CD14-positive monocyte (primary cell): ENCODE measurements around the gene PTPRH. TPM values are rescaled to one million over a fixed set of nuclear protein-coding genes. Genes with fewer than 3 reads are reported as not detected.

Experiments used
- DNase-seq, 3 donors: peaks; one replicate each; pipeline ENCODE4 v3.0.0-alpha.2; 2011 to 2022
- H2AFZ ChIP-seq: 2 replicates; pipeline ENCODE4 v1.6.0; 2012; ENCODE audit warnings: mild to moderate bottlenecking, low read depth, low read length, inconsistent platforms; ENCODE audit not compliant: insufficient read depth, poor library complexity, severe bottlenecking
- H3K27ac ChIP-seq, 2 donors: 1 replicate in 1 of 2; 2 replicates in 1 of 2; pipeline ENCODE4 v1.5.1; 2012 to 2013; ENCODE audit warnings: low read length in 2 of 2, control low read depth in 1 of 2, inconsistent platforms in 1 of 2, low read depth in 1 of 2, mild to moderate bottlenecking in 1 of 2
- H3K27me3 ChIP-seq, 2 donors: one replicate each; pipeline versions ENCODE4 v1.6.0 to v1.6.1; 2011 to 2013; ENCODE audit warnings: low read length in 2 of 2; ENCODE audit not compliant: control insufficient read depth in 2 of 2, insufficient read depth in 2 of 2
- H3K36me3 ChIP-seq, 2 donors: replicated peaks in 1 of 2; 1 replicate in 1 of 2; 2 replicates in 1 of 2; pipeline versions ENCODE4 v1.5.1 to v1.6.1; 2012 to 2013; ENCODE audit warnings: low read length in 2 of 2, control low read depth in 1 of 2, inconsistent platforms in 1 of 2, mild to moderate bottlenecking in 1 of 2; ENCODE audit not compliant: insufficient read depth in 2 of 2, control insufficient read depth in 1 of 2
- H3K4me1 ChIP-seq, 2 donors: 1 replicate in 1 of 2; 2 replicates in 1 of 2; pipeline versions ENCODE4 v1.5.1 to v1.6.1; 2012 to 2013; ENCODE audit warnings: low read length in 2 of 2, control low read depth in 1 of 2, inconsistent platforms in 1 of 2, mild to moderate bottlenecking in 1 of 2, moderate library complexity in 1 of 2; ENCODE audit not compliant: insufficient read depth in 2 of 2, control insufficient read depth in 1 of 2
- H3K4me2 ChIP-seq: replicated peaks from 2 replicates; pipeline ENCODE3; 2012; ENCODE audit warnings: low read length, moderate library complexity, mild to moderate bottlenecking; ENCODE audit not compliant: poor library complexity, severe bottlenecking; ENCODE audit errors: extremely low read depth
- H3K4me3 ChIP-seq, 3 experiments: fragments of 200-600 bp in 1 of 3; sonication (generic) in 1 of 3; replicated peaks in 1 of 3; 1 replicate in 2 of 3; 2 replicates in 1 of 3; pipeline ENCODE4 v1.5.1; 2011 to 2013; ENCODE audit warnings: low read length in 3 of 3, mild to moderate bottlenecking in 3 of 3, control low read depth in 2 of 3, low read depth in 2 of 3, inconsistent platforms in 1 of 3, moderate library complexity in 1 of 3
- H3K79me2 ChIP-seq: 2 replicates; pipeline ENCODE4 v1.6.0; 2012; ENCODE audit warnings: mild to moderate bottlenecking, control low read depth, inconsistent platforms, low read length, moderate library complexity; ENCODE audit not compliant: insufficient read depth
- H3K9ac ChIP-seq: 2 replicates; pipeline ENCODE4 v1.6.0; 2017; ENCODE audit warnings: low read length, mild to moderate bottlenecking; ENCODE audit not compliant: insufficient read depth, poor library complexity, severe bottlenecking
- H3K9me3 ChIP-seq, 2 donors: replicated peaks in 1 of 2; 1 replicate in 1 of 2; 2 replicates in 1 of 2; pipeline versions ENCODE4 v1.5.1 to v1.6.1; 2012 to 2013; ENCODE audit warnings: low read length in 2 of 2, control low read depth in 1 of 2; ENCODE audit not compliant: control insufficient read depth in 1 of 2, insufficient read depth in 1 of 2
- H4K20me1 ChIP-seq: 2 replicates; pipeline ENCODE4 v1.6.0; 2012; ENCODE audit warnings: mild to moderate bottlenecking, low read length, control low read depth, moderate library complexity; ENCODE audit not compliant: insufficient read depth
- H3K27ac Mint-ChIP-seq, 7 donors: one replicate each; pipeline ENCODE4 v1.8.0; 2020; ENCODE audit warnings: mild to moderate bottlenecking in 7 of 7, mixed read lengths in 7 of 7, moderate library complexity in 6 of 7, inconsistent platforms in 2 of 7
- H3K27me3 Mint-ChIP-seq, 3 donors: one replicate each; pipeline ENCODE4 v1.8.0; 2021 to 2022; ENCODE audit warnings: low read depth in 3 of 3, mild to moderate bottlenecking in 3 of 3, mixed read lengths in 3 of 3, moderate library complexity in 3 of 3, inconsistent platforms in 1 of 3
- H3K36me3 Mint-ChIP-seq, 2 donors: one replicate each; pipeline ENCODE4 v1.8.0; 2020; ENCODE audit warnings: mixed read lengths in 2 of 2, inconsistent platforms in 1 of 2, mild to moderate bottlenecking in 1 of 2
- H3K4me1 Mint-ChIP-seq: one replicate; pipeline ENCODE4 v1.8.0; 2020; ENCODE audit warnings: mild to moderate bottlenecking, mixed read lengths
- H3K4me3 Mint-ChIP-seq, 2 donors: one replicate each; pipeline ENCODE4 v1.8.0; 2020; ENCODE audit warnings: mild to moderate bottlenecking in 2 of 2, mixed read lengths in 2 of 2, moderate library complexity in 1 of 2
- H3K9me3 Mint-ChIP-seq, 7 donors: one replicate each; pipeline ENCODE4 v1.8.0; 2020 to 2022; ENCODE audit warnings: mixed read lengths in 7 of 7, mild to moderate bottlenecking in 6 of 7, moderate library complexity in 6 of 7, inconsistent platforms in 2 of 7
- WGBS: methylation state at CpG from one replicate; pipeline ENCODE4 v1.1.5; 2013; ENCODE audit warnings: missing lambda C conversion rate; ENCODE audit not compliant: insufficient coverage; 5-methylcytosine and 5-hydroxymethylcytosine counted together
- intact Hi-C, 2 donors: fragments of 100-400 bp; cut with micrococcal nuclease; formaldehyde crosslinking; loops; one replicate each; pipeline versions ENCODE4 v1.15.0 to v1.15.1; 2023
- polyA plus RNA-seq, 3 donors: library from polyadenylated mRNA; depleted of rRNA in 1 of 3; unstranded in 2 of 3; stranded (reverse) in 1 of 3; fragments of 300-500 nt in 2 of 3; fragments of >200 nt in 1 of 3; fragmentation: Illumina TruSeq in 2 of 3; gene quantifications; 1 replicate in 2 of 3; 2 replicates in 1 of 3; pipeline ENCODE4 v1.2.3, GENCODE V29; 2012 to 2021
- TF ChIP-seq, protein P1 (sequence below): fragments of 200-600 bp; IDR thresholded peaks from one replicate; pipeline ENCODE4 v1.8.0; 2022; ENCODE audit warnings: antibody characterized with exemption, mild to moderate bottlenecking

The PTPRH gene
- polyA plus RNA-seq, 3 donors = 0.08 to 0.53 TPM; not detected in 1

DNA sequence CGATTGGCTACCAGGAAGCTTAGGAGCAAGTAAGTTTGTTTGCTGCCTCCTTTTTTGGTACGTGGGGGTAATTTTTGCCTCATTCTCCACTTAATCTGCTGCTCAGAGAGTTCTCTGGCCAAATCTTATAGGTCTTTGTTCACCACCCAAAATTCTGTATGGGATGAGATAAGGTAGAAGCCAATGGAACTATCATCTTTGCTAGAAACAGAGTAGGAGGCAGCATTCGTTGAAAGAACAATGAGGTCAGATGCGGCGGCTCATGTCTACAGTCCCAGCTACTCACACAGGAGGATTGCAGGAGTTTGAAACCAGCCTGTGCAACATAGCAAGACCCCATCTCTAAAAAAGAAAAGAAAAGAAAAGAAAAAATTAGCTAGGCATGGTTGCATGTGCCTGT is 37.9 kb downstream of the PTPRH start:
- Histone ChIP-seq H3K4me2 (no peak overlapping the region), H3K4me1 (peaks cover 18 to 27% of the 10 kb centered on the region in 2 donors), H2AFZ (no peak overlapping the region), H4K20me1 (no peaks in the 10 kb centered on the region), H3K9ac (no peak overlapping the region), H3K27me3 (peaks cover 23 to 86% of the 10 kb centered on the region in 2 donors), H3K79me2 (no peaks in the 10 kb centered on the region), H3K27ac (no peak overlapping the region), H3K9me3 (peaks cover 20 to 23% of the 10 kb centered on the region in 2 donors), H3K4me3 (no peak overlapping the region), H3K36me3 (no peaks in the 10 kb centered on the region)
- peaks cover 8 to 47% (median 26%) of the 10 kb centered on the region in 7 donors for H3K9me3 Mint-ChIP-seq
- peaks cover 6 to 8% of the 10 kb centered on the region in 2 donors for H3K36me3 Mint-ChIP-seq
- peaks cover 75 to 92% (median 91%) of the 10 kb centered on the region in 3 donors for H3K27me3 Mint-ChIP-seq
- TF ChIP-seq, protein P1, sequence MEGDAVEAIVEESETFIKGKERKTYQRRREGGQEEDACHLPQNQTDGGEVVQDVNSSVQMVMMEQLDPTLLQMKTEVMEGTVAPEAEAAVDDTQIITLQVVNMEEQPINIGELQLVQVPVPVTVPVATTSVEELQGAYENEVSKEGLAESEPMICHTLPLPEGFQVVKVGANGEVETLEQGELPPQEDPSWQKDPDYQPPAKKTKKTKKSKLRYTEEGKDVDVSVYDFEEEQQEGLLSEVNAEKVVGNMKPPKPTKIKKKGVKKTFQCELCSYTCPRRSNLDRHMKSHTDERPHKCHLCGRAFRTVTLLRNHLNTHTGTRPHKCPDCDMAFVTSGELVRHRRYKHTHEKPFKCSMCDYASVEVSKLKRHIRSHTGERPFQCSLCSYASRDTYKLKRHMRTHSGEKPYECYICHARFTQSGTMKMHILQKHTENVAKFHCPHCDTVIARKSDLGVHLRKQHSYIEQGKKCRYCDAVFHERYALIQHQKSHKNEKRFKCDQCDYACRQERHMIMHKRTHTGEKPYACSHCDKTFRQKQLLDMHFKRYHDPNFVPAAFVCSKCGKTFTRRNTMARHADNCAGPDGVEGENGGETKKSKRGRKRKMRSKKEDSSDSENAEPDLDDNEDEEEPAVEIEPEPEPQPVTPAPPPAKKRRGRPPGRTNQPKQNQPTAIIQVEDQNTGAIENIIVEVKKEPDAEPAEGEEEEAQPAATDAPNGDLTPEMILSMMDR = no peak
- WGBS = no CpG with 5 or more reads among the region's 5 CpGs
- intact Hi-C loops = no loop called here
- peaks cover 22% of the 10 kb centered on the region for H3K4me1 Mint-ChIP-seq
- H3K27ac Mint-ChIP-seq = no peak overlapping the region
- DNase-seq = no peak
- H3K4me3 Mint-ChIP-seq = peak overlapping the region in 1 of 2 donors; percentile 76

DNA sequence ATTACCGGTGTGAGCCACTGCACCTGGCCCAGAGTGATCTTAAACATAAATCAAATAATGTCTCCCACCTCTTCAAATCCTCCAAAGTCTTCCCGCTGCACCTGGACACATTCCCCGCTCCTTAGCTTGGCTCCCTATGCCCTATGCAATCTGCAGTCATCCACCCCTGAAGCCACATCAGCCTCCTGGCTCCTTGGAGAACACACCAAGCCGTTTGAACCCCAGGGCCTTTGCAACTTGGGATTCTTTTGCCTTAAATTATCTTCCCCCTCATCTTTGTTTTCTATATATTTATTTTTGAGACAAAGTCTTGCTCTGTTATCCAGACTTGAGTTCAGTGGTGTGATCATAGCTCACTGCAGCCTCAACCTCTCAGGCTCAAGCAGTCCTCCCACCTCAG is 40.2 kb downstream of the PTPRH start:
- H3K36me3 ChIP-seq = no peaks in the 10 kb centered on the region
- WGBS = 71% methylated on average over 3 of the region's 4 CpGs
- peaks cover 21 to 30% of the 10 kb centered on the region in 2 donors for H3K4me1 ChIP-seq
- no peak overlapping the region for H3K27ac ChIP-seq
- H4K20me1 ChIP-seq = no peaks in the 10 kb centered on the region
- Mint-ChIP-seq H3K27ac (no peak overlapping the region), H3K4me1 (peaks cover 22% of the 10 kb centered on the region), H3K9me3 (peaks cover 7 to 38% (median 21%) of the 10 kb centered on the region in 7 donors), H3K4me3 (no peak overlapping the region), H3K27me3 (peaks cover 70 to 91% (median 89%) of the 10 kb centered on the region in 3 donors), H3K36me3 (peaks cover 6 to 9% of the 10 kb centered on the region in 2 donors)
- H3K27me3 ChIP-seq = peaks cover 22 to 81% of the 10 kb centered on the region in 2 donors
- no peak for DNase-seq
- intact Hi-C loops = loop anchor here in 1 of 2 donors (10.0 kb wide), 1 partner anchor 84 kb away; no protein-coding TSS in a partner anchor
- peaks cover 11 to 16% of the 10 kb centered on the region in 2 donors for H3K9me3 ChIP-seq
- H3K4me2 ChIP-seq = no peak overlapping the region
- H3K4me3 ChIP-seq = no peak overlapping the region
- no peak overlapping the region for H2AFZ ChIP-seq
- no peaks in the 10 kb centered on the region for H3K79me2 ChIP-seq
- TF ChIP-seq, protein P1 = no peak
- H3K9ac ChIP-seq = no peak overlapping the region
